Prostate gland (tissue), 2 donors: ENCODE results near the gene MANF. TPM values are rescaled to one million over a fixed set of nuclear protein-coding genes. Genes with fewer than 3 reads are reported as not detected.
"Not testable (repeated sequence)": the region's sequence is repeated elsewhere in the genome, so short reads cannot be mapped to it uniquely, and the experiment has no call there.

Source experiments
- DNase-seq: peaks from one replicate; pipeline ENCODE4 v3.0.0-alpha.2; 2019; ENCODE audit warnings: low spot score
- H3K27ac ChIP-seq, 2 donors: fragments of 200-600 bp; sonication (generic); 2 replicates each; pipeline ENCODE4 v1.5.1; 2017 to 2019
- H3K27me3 ChIP-seq: fragments of 200-600 bp; sonication (generic); replicated peaks from 2 replicates; pipeline ENCODE4 v1.5.1; 2019; ENCODE audit not compliant: insufficient read depth
- H3K36me3 ChIP-seq, 2 donors: fragments of 200-600 bp; sonication (generic); 1 replicate in 1 of 2; 2 replicates in 1 of 2; pipeline versions ENCODE4 v1.5.1 to v1.8.1; 2017 to 2019
- H3K4me1 ChIP-seq: fragments of 200-600 bp; sonication (generic); replicated peaks from 2 replicates; pipeline ENCODE4 v1.5.1; 2019
- H3K4me3 ChIP-seq, 2 donors: fragments of 200-600 bp; sonication (generic); 2 replicates each; pipeline ENCODE4 v1.5.1; 2017 to 2019
- H3K9me3 ChIP-seq: fragments of 200-600 bp; sonication (generic); 2 replicates; pipeline ENCODE4 v1.5.1; 2017
- CTCF ChIP-seq, 4 experiments: fragments of 200-600 bp in 2 of 4; fragments of 450-650 bp in 2 of 4; sonication (generic) in 2 of 4; IDR thresholded peaks; 1 replicate in 3 of 4; 2 replicates in 1 of 4; pipeline ENCODE4 v1.5.1; 2016 to 2019; ENCODE audit warnings: antibody characterized with exemption in 4 of 4, mild to moderate bottlenecking in 2 of 4, moderate library complexity in 2 of 4
- POLR2A ChIP-seq: fragments of 450-650 bp; IDR thresholded peaks from one replicate; pipeline ENCODE4 v1.6.1; 2016; ENCODE audit warnings: antibody characterized with exemption, mild to moderate bottlenecking
- POLR2AphosphoS5 ChIP-seq: sonication (generic); formaldehyde crosslinking; IDR thresholded peaks from one replicate; pipeline ENCODE4 v1.6.1; 2017; ENCODE audit warnings: antibody characterized with exemption
- WGBS: methylation state at CpG from one replicate; pipeline ENCODE4 v1.1.5; 2018; 5-methylcytosine and 5-hydroxymethylcytosine counted together
- intact Hi-C: fragments of 100-400 bp; cut with DNase I; formaldehyde crosslinking; loops from one replicate; pipeline ENCODE4 v1.14.2; 2022
- total RNA-seq, 2 donors: library from RNA; depleted of rRNA; stranded (reverse); fragments of >200 nt; gene quantifications; one replicate each; pipeline ENCODE4 v1.1.0, GENCODE V29; 2016

MANF gene
- total RNA-seq, 2 donors from 2014 or later, result 30.6 to 81.4 TPM

GRCh38 chr3:51362476-51362875 lies 22.6 kb upstream of the MANF start:
- intact Hi-C loops, result no loop called here
- WGBS, result 87% methylated on average over 9 of the region's 9 CpGs
- no peaks in the 10 kb centered on the region for H3K9me3 ChIP-seq
- TF ChIP-seq POLR2AphosphoS5 (no peak), POLR2A (no peak)
- no peak for DNase-seq
- no peaks in the 10 kb centered on the region for H3K36me3 ChIP-seq
- no peak overlapping the region for H3K27ac ChIP-seq
- H3K27me3 ChIP-seq, result no peaks in the 10 kb centered on the region
- no peak overlapping the region for H3K4me3 ChIP-seq
- no peaks in the 10 kb centered on the region for H3K4me1 ChIP-seq

- H3K27me3 ChIP-seq, DNase-seq, H3K4me3 ChIP-seq, intact Hi-C loops, H3K27ac ChIP-seq, H3K9me3 ChIP-seq, H3K4me1 ChIP-seq, H3K36me3 ChIP-seq: not testable (repeated sequence)
- 91% methylated on average over 8 of the region's 8 CpGs for WGBS
Observed at GRCh38 chr3:51368276-51368675, 16.8 kb upstream of the MANF start.

- Histone ChIP-seq H3K9me3 (no peaks in the 10 kb centered on the region), H3K36me3 (no peaks in the 10 kb centered on the region), H3K4me3 (no peak overlapping the region), H3K27ac (no peak overlapping the region), H3K27me3 (no peaks in the 10 kb centered on the region), H3K4me1 (no peaks in the 10 kb centered on the region)
- TF ChIP-seq CTCF (IDR thresholded peaks at IDR 0.05), result peak; percentile 33 to 84 (median 76)
- TF ChIP-seq POLR2AphosphoS5, result peak; percentile 11
- no peak for TF ChIP-seq POLR2A
- intact Hi-C loops, result loop anchor here (2.0 to 5.0 kb wide), 3 partner anchors 270 to 755 kb away; partner anchors contain the start of gene MAPKAPK3
- 33% methylated on average over 4 of the region's 4 CpGs for WGBS
- peak; percentile 56 for DNase-seq
Observed at GRCh38 chr3:51371943-51372557, 13.0 kb upstream of the MANF start.

GRCh38 chr3:51373658-51374421 lies 11.3 kb upstream of the MANF start:
- H3K9me3 ChIP-seq, result no peaks in the 10 kb centered on the region
- no peak overlapping the region for H3K4me3 ChIP-seq
- intact Hi-C loops, result loop anchor here (2.0 to 5.0 kb wide), 3 partner anchors 272 to 757 kb away; partner anchors contain the start of gene MAPKAPK3
- WGBS, result 78% methylated on average over 5 of the region's 5 CpGs
- no peak overlapping the region for H3K27ac ChIP-seq
- H3K36me3 ChIP-seq, result no peaks in the 10 kb centered on the region
- no peak for DNase-seq
- H3K4me1 ChIP-seq, result no peaks in the 10 kb centered on the region
- TF ChIP-seq POLR2AphosphoS5 (no peak), POLR2A (no peak), CTCF (IDR thresholded peaks at IDR 0.05) (no peak)
- H3K27me3 ChIP-seq, result no peaks in the 10 kb centered on the region

GRCh38 chr3:51374456-51374855 lies 10.6 kb upstream of the MANF start:
- TF ChIP-seq POLR2AphosphoS5 (no peak), CTCF (IDR thresholded peaks at IDR 0.05) (no peak), POLR2A (no peak)
- Histone ChIP-seq H3K9me3 (no peaks in the 10 kb centered on the region), H3K4me1 (no peaks in the 10 kb centered on the region), H3K27me3 (no peaks in the 10 kb centered on the region), H3K4me3 (no peak overlapping the region), H3K36me3 (no peaks in the 10 kb centered on the region), H3K27ac (no peak overlapping the region)
- intact Hi-C loops, result loop anchor here (5.0 kb wide), 2 partner anchors 272 to 697 kb away; no protein-coding TSS in a partner anchor
- DNase-seq, result no peak
- 93% methylated on average over 11 of the region's 11 CpGs for WGBS
